SK-N-SH (cell line): Measurements from ENCODE around the gene LARGE1. TPM values are rescaled to one million over a fixed set of nuclear protein-coding genes. Genes with fewer than 3 reads are reported as not detected.

ENCODE experiments used
- CTCF ChIA-PET: fragments of 300-600, 350-600 bp; formaldehyde crosslinking; extraction: SDS; loops from one replicate; lab custom pipeline; 2021; lab: Yijun Ruan, JAX
- POLR2A ChIA-PET: fragments of 350-600 bp; sonication (Branson Sonifier 250); formaldehyde crosslinking; extraction: SDS; loops from one replicate; lab custom pipeline; 2020; ENCODE audit warnings: antibody characterized with exemption, inconsistent platforms; lab: Yijun Ruan, JAX
- DNase-seq: peaks from one replicate; pipeline ENCODE4 v3.0.0; 2012
- H2AFZ ChIP-seq: fragments of 200-600 bp; sonication (generic); 2 replicates; pipeline ENCODE4 v1.8.1; 2016; ENCODE audit warnings: antibody characterized with exemption, mild to moderate bottlenecking, low read depth
- H3F3A ChIP-seq: fragments of 200-600 bp; sonication (generic); replicated peaks from 2 replicates; pipeline ENCODE3; 2016; ENCODE audit warnings: antibody characterized with exemption, mild to moderate bottlenecking; ENCODE audit not compliant: insufficient read depth
- H3K27ac ChIP-seq, 2 experiments: fragments of 200-500 bp in 1 of 2; fragments of 200-600 bp in 1 of 2; sonication (Bioruptor generic) in 1 of 2; sonication (generic), shearing (Covaris generic) in 1 of 2; 2 replicates each; pipeline versions ENCODE4 v1.5.1 to v1.6.1; 2014 to 2016; ENCODE audit warnings: low read depth in 2 of 2, inconsistent platforms in 1 of 2, low read length in 1 of 2, mild to moderate bottlenecking in 1 of 2, mixed read lengths in 1 of 2
- H3K27me3 ChIP-seq: fragments of 200-600 bp; sonication (generic), shearing (Covaris generic); 2 replicates; pipeline ENCODE4 v1.6.1; 2016; ENCODE audit warnings: mixed run types; ENCODE audit not compliant: insufficient read depth
- H3K36me3 ChIP-seq, 2 experiments: fragments of 200-500 bp in 1 of 2; fragments of 200-600 bp in 1 of 2; sonication (Bioruptor generic) in 1 of 2; sonication (generic) in 1 of 2; replicated peaks in 1 of 2; 2 replicates each; pipeline versions ENCODE3 to v1.5.1; 2014 to 2016; ENCODE audit warnings: low read length in 1 of 2, mild to moderate bottlenecking in 1 of 2; ENCODE audit not compliant: insufficient read depth in 2 of 2, control insufficient read depth in 1 of 2
- H3K4me1 ChIP-seq, 2 experiments: fragments of 200-500 bp in 1 of 2; fragments of 200-600 bp in 1 of 2; sonication (Bioruptor generic) in 1 of 2; sonication (generic), shearing (Covaris generic) in 1 of 2; 2 replicates each; pipeline versions ENCODE4 v1.5.1 to v1.6.1; 2014 to 2016; ENCODE audit warnings: low read depth in 1 of 2, low read length in 1 of 2, mixed run types in 1 of 2; ENCODE audit not compliant: insufficient read depth in 2 of 2, control insufficient read depth in 1 of 2
- H3K4me2 ChIP-seq: fragments of 200-600 bp; sonication (generic), shearing (Covaris generic); 2 replicates; pipeline ENCODE4 v1.6.1; 2017; ENCODE audit warnings: mixed run types
- H3K4me3 ChIP-seq, 2 experiments: fragments of 200-500 bp in 1 of 2; fragments of 200-600 bp in 1 of 2; sonication (Bioruptor generic) in 1 of 2; sonication (generic), shearing (Covaris generic) in 1 of 2; 2 replicates each; pipeline versions ENCODE4 v1.5.1 to v1.8.1; 2014 to 2016; ENCODE audit warnings: low read depth in 2 of 2, inconsistent platforms in 1 of 2, low read length in 1 of 2, mild to moderate bottlenecking in 1 of 2, mixed read lengths in 1 of 2, moderate library complexity in 1 of 2
- H3K79me2 ChIP-seq: fragments of 200-600 bp; sonication (generic); 2 replicates; pipeline ENCODE4 v1.8.1; 2017; ENCODE audit warnings: mild to moderate bottlenecking; ENCODE audit not compliant: insufficient read depth
- H3K9ac ChIP-seq: fragments of 200-600 bp; sonication (generic); 2 replicates; pipeline ENCODE4 v1.6.1; 2017; ENCODE audit warnings: mixed run types
- H3K9me2 ChIP-seq: fragments of 200-600 bp; sonication (generic); 2 replicates; pipeline ENCODE4 v1.6.1; 2017; ENCODE audit warnings: mixed run types
- H3K9me3 ChIP-seq: fragments of 200-600 bp; sonication (generic); 2 replicates; pipeline ENCODE4 v1.6.1; 2017; ENCODE audit warnings: mixed run types, mild to moderate bottlenecking, moderate library complexity
- H4K20me1 ChIP-seq: fragments of 200-600 bp; sonication (generic); 2 replicates; pipeline ENCODE4 v1.6.1; 2017; ENCODE audit warnings: mild to moderate bottlenecking, mixed run types; ENCODE audit not compliant: insufficient read depth
- CTCF ChIP-seq: fragments of 200-600 bp; sonication (generic); IDR thresholded peaks from 2 replicates; pipeline ENCODE4 v1.6.1; 2017; ENCODE audit warnings: antibody characterized with exemption, mild to moderate bottlenecking, moderate library complexity
- ELF1 ChIP-seq: IDR thresholded peaks from 2 replicates; pipeline ENCODE4 v1.4.0; 2012
- FOXJ3 ChIP-seq: sonication (generic); formaldehyde crosslinking; IDR thresholded peaks from 2 replicates; pipeline ENCODE4 v1.5.1; 2020; ENCODE audit warnings: mild to moderate bottlenecking, missing genetic modification reagents
- MEF2A ChIP-seq: IDR thresholded peaks from 2 replicates; pipeline ENCODE4 v1.4.0; 2012; ENCODE audit warnings: low read depth, borderline replicate concordance
- NFIC ChIP-seq: IDR thresholded peaks from 2 replicates; pipeline ENCODE4 v1.4.0; 2012; ENCODE audit warnings: borderline replicate concordance
- PBX3 ChIP-seq: IDR thresholded peaks from 2 replicates; pipeline ENCODE4; 2012
- POLR2AphosphoS5 ChIP-seq: IDR thresholded peaks from 2 replicates; pipeline ENCODE4 v1.6.1; 2012; ENCODE audit warnings: low read depth, low read length
- RCOR1 ChIP-seq: fragments of 150-350 bp; IDR thresholded peaks from 2 replicates; pipeline ENCODE4 v1.6.1; 2017; ENCODE audit warnings: antibody characterized with exemption, low read length
- REST ChIP-seq: IDR thresholded peaks from 2 replicates; pipeline ENCODE4 v1.6.1; 2012; ENCODE audit warnings: mild to moderate bottlenecking, low read depth, low read length, moderate library complexity
- SIN3A ChIP-seq: IDR thresholded peaks from 2 replicates; pipeline ENCODE4 v1.6.1; 2012; ENCODE audit warnings: low read depth, mild to moderate bottlenecking, low read length, moderate library complexity, borderline replicate concordance
- TAF1 ChIP-seq: IDR thresholded peaks from 2 replicates; pipeline ENCODE4 v1.6.1; 2012; ENCODE audit warnings: low read depth, mild to moderate bottlenecking, low read length, moderate library complexity, borderline replicate concordance
- USF1 ChIP-seq: IDR thresholded peaks from 2 replicates; pipeline ENCODE4 v1.4.0; 2012; ENCODE audit warnings: low read depth, borderline replicate concordance
- USF2 ChIP-seq: fragments of 150-350 bp; IDR thresholded peaks from 2 replicates; pipeline ENCODE4 v1.6.1; 2017; ENCODE audit warnings: antibody characterized with exemption, low read length, low read depth, borderline replicate concordance
- YY1 ChIP-seq: IDR thresholded peaks from 2 replicates; pipeline ENCODE4 v1.4.0; 2012; ENCODE audit warnings: low read depth, mild to moderate bottlenecking
- ZBTB33 ChIP-seq: IDR thresholded peaks from 2 replicates; pipeline ENCODE4 v1.4.0; 2012; ENCODE audit warnings: low read depth, borderline replicate concordance
- WGBS: methylation state at CpG from one replicate; pipeline ENCODE4 v1.1.6; 2017; ENCODE audit warnings: low lambda C conversion rate; 5-methylcytosine and 5-hydroxymethylcytosine counted together
- polyA plus RNA-seq, 3 experiments: library from polyadenylated mRNA; depleted of rRNA; stranded (reverse); fragments of >200 nt; gene quantifications; 2 replicates each; pipeline ENCODE4 v1.2.3, GENCODE V29; 2012

LARGE1 gene
- polyA plus RNA-seq, 1 of the 3 experiments (the other 2 are of a cell fraction): 1.1 TPM

- Histone ChIP-seq H3K4me2 (no peak overlapping the region), H3K79me2 (no peaks in the 10 kb centered on the region), H3K27me3 (no peaks in the 10 kb centered on the region), H3K9me3 (no peaks in the 10 kb centered on the region), H3K36me3 (no peaks in the 10 kb centered on the region), H3K4me1 (no peaks in the 10 kb centered on the region), H3K9me2 (no peaks in the 10 kb centered on the region), H3K27ac (no peak overlapping the region), H4K20me1 (no peaks in the 10 kb centered on the region), H2AFZ (no peak overlapping the region), H3F3A (no peaks in the 10 kb centered on the region), H3K9ac (no peak overlapping the region), H3K4me3 (no peak overlapping the region)
- CTCF ChIA-PET: no interaction called here
- WGBS: 36% methylated on average over 4 of the region's 4 CpGs
- TF ChIP-seq SIN3A (no peak), POLR2AphosphoS5 (no peak), ELF1 (no peak), RCOR1 (no peak), NFIC (no peak), REST (no peak), USF1 (no peak), YY1 (no peak), ZBTB33 (no peak), PBX3 (no peak), MEF2A (no peak), CTCF (no peak), USF2 (no peak), FOXJ3 (CRISPR knock-in tag) (no peak), TAF1 (no peak)
- no peak for DNase-seq
- POLR2A ChIA-PET: no interaction called here
These were observed 395.6 kb downstream of the LARGE1 start for GRCh38 chr22:33524511-33525260.
